ENCODE measurements around the gene TCOF1.

DNA sequence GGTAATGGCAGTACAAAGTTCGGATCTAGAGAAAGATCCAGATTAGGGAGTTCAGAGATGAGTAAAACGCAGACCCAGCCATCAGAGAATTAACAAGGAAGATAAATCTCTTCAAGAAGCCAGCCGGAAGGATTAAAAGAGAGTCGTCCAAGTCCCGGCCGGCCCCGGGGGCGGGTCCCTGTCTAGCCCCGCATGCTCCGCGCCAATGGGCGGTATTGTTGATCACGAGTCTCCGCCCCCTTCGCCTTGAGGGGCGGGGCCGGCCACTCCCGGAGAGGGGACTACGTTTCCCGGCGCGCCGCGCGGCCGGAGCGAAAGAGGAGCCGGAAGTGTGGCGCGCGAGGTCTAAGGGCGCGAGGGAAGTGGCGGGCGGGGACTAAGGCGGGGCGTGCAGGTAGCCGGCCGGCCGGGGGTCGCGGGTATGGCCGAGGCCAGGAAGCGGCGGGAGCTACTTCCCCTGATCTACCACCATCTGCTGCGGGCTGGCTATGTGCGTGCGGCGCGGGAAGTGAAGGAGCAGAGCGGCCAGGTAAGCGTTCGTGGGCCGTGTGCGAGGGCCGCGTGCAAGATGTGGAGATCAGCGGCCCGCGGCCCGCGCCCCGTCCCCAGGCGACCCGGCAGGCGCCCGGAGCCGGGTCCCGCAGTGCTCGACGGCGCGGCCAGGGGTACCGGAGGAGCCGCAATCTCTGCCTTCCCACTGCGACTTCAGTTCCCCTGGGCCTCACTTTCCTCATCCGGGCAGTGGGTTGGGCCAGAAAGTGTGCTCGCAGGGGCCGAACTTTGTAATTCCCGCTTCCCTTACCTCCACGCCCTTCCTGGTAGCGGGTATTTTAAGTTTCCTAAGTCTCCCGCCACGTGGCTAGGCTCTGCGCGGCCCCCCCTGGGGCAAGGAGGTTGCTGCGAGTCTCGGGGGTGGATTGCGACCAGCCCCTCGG, at the start of gene TCOF1:
- TF ChIP-seq, protein P1, sequence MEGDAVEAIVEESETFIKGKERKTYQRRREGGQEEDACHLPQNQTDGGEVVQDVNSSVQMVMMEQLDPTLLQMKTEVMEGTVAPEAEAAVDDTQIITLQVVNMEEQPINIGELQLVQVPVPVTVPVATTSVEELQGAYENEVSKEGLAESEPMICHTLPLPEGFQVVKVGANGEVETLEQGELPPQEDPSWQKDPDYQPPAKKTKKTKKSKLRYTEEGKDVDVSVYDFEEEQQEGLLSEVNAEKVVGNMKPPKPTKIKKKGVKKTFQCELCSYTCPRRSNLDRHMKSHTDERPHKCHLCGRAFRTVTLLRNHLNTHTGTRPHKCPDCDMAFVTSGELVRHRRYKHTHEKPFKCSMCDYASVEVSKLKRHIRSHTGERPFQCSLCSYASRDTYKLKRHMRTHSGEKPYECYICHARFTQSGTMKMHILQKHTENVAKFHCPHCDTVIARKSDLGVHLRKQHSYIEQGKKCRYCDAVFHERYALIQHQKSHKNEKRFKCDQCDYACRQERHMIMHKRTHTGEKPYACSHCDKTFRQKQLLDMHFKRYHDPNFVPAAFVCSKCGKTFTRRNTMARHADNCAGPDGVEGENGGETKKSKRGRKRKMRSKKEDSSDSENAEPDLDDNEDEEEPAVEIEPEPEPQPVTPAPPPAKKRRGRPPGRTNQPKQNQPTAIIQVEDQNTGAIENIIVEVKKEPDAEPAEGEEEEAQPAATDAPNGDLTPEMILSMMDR (IDR thresholded peaks at IDR 0.05; ENCODE audit: insufficient read depth, low read length, poor library complexity, severe bottlenecking) = no peak
- no peak for TF ChIP-seq EZH2phosphoT487 (conservative IDR thresholded peaks at IDR 0.05; ENCODE audit: low read length)

Data from SU-DHL-6 (cell line).